Lower leg skin (tissue), 4 donors: ENCODE data around the gene KNL1. TPM values are rescaled to one million over a fixed set of nuclear protein-coding genes. Genes with fewer than 3 reads are reported as not detected.
"Not testable (repeated sequence)": the region's sequence is repeated elsewhere in the genome, so short reads cannot be mapped to it uniquely, and the experiment has no call there.

Experiments
- DNase-seq, 2 donors: peaks; one replicate each; pipeline ENCODE4 v3.0.0-alpha.2; 2019; ENCODE audit warnings: low spot score in 2 of 2
- H3K4me3 ChIP-seq: fragments of 200-600 bp; sonication (generic); 2 replicates; pipeline ENCODE4 v1.5.1; 2017; ENCODE audit warnings: mild to moderate bottlenecking, low read depth; ENCODE audit not compliant: poor library complexity, severe bottlenecking
- CTCF ChIP-seq, 3 donors: fragments of 450-650 bp; IDR thresholded peaks; one replicate each; pipeline ENCODE4 v1.5.1; 2016; ENCODE audit warnings: antibody characterized with exemption in 3 of 3, mild to moderate bottlenecking in 3 of 3, moderate library complexity in 2 of 3
- POLR2A ChIP-seq, 2 donors: fragments of 450-650 bp; IDR thresholded peaks; one replicate each; pipeline ENCODE4 v1.6.1; 2016 to 2017; ENCODE audit warnings: antibody characterized with exemption in 2 of 2, mild to moderate bottlenecking in 1 of 2, moderate library complexity in 1 of 2
- WGBS, 2 donors: methylation state at CpG; one replicate each; pipeline ENCODE4 v1.1.5; 2018; 5-methylcytosine and 5-hydroxymethylcytosine counted together
- intact Hi-C: fragments of 100-400 bp; cut with DNase I; formaldehyde crosslinking; loops from one replicate; pipeline ENCODE4 v1.15.0; 2023; ENCODE audit warnings: low total_unique reads
- total RNA-seq, 4 donors: library from RNA; depleted of rRNA; stranded (reverse); fragments of >200 nt; gene quantifications; one replicate each; pipeline ENCODE4 v1.1.0, GENCODE V29; 2016

The KNL1 gene
- total RNA-seq, 4 donors from 2014 or later, result 0.69 to 2.7 (median 1.3) TPM

- H3K4me3 ChIP-seq, result no peak overlapping the region
- WGBS, 2 donors, result 93 to 100% methylated on average over 1 of the region's 1 CpG
- intact Hi-C loops, result no loop called here
- TF ChIP-seq CTCF (IDR thresholded peaks at IDR 0.05) (no peak), POLR2A (IDR thresholded peaks at IDR 0.05) (no peak)
- DNase-seq, result no peak
Observed at GRCh38 chr15:40647523-40647922, 53.5 kb downstream of the KNL1 start.

GRCh38 chr15:40650479-40650878 lies 56.4 kb downstream of the KNL1 start:
- no peak overlapping the region for H3K4me3 ChIP-seq
- TF ChIP-seq CTCF (IDR thresholded peaks at IDR 0.05), result no peak
- no peak for TF ChIP-seq POLR2A (IDR thresholded peaks at IDR 0.05)
- intact Hi-C loops, result no loop called here
- no peak for DNase-seq

- no peak for DNase-seq
- H3K4me3 ChIP-seq, result no peak overlapping the region
- WGBS, 2 donors, result 96 to 98% methylated on average over 5 of the region's 5 CpGs
- intact Hi-C loops, result no loop called here
- TF ChIP-seq POLR2A (IDR thresholded peaks at IDR 0.05) (no peak), CTCF (IDR thresholded peaks at IDR 0.05) (no peak)
Observed at GRCh38 chr15:40660686-40661085, 66.6 kb downstream of the KNL1 start.

GRCh38 chr15:40664909-40665308 lies 70.9 kb downstream of the KNL1 start:
- WGBS, 2 donors, result 91 to 94% methylated on average over 7 of the region's 7 CpGs
- DNase-seq, result no peak
- intact Hi-C loops, result no loop called here
- TF ChIP-seq POLR2A (IDR thresholded peaks at IDR 0.05), result no peak
- no peak for TF ChIP-seq CTCF (IDR thresholded peaks at IDR 0.05)
- no peak overlapping the region for H3K4me3 ChIP-seq

- intact Hi-C loops, result not testable (repeated sequence)
- WGBS, 2 donors, result 91 to 92% methylated on average over 6 of the region's 6 CpGs
Observed at GRCh38 chr15:40676290-40676689, 82.2 kb downstream of the KNL1 start.

GRCh38 chr15:40676906-40677305 lies 82.9 kb downstream of the KNL1 start:
- whole genome bisulfite sequencing, 2 donors, result 93 to 96% methylated on average over 6 to 25 of the region's 38 CpGs
- DNase-seq, H3K4me3 ChIP-seq, intact Hi-C loops: not testable (repeated sequence)

More at GRCh38 chr15:40676290-40676689, 82.2 kb downstream of the KNL1 start:
- not testable (repeated sequence) for DNase-seq, H3K4me3 ChIP-seq

- intact Hi-C loops, result no loop called here
- no peak for DNase-seq
- no peak for TF ChIP-seq CTCF (IDR thresholded peaks at IDR 0.05)
- no peak for TF ChIP-seq POLR2A (IDR thresholded peaks at IDR 0.05)
- 88 to 94% methylated on average over 1 of the region's 1 CpG for WGBS, 2 donors
- no peak overlapping the region for H3K4me3 ChIP-seq
Observed at GRCh38 chr15:40680151-40680550, 86.1 kb downstream of the KNL1 start.

- H3K4me3 ChIP-seq, intact Hi-C loops, DNase-seq: not testable (repeated sequence)
- WGBS, 2 donors, result 57 to 68% methylated on average over 1 of the region's 1 CpG
Observed at GRCh38 chr15:40680959-40681358, 86.9 kb downstream of the KNL1 start.
